ENCODE measurements around the gene HAUS3.
"Not testable (repeated sequence)": the region's sequence is repeated elsewhere in the genome, so short reads cannot be mapped to it uniquely, and the experiment has no call there.

GRCh38 chr4:2221378-2221777 is 20.5 kb downstream of the HAUS3 start:
- TF ChIP-seq CTCF, EZH2phosphoT487 (IDR thresholded peaks at IDR 0.05; ENCODE audit: low read length): not testable (repeated sequence)
